Tibial nerve (tissue), 4 donors: ENCODE measurements around the gene TECPR2.

ENCODE experiments used
- CTCF ChIP-seq, 5 experiments: fragments of 200-600 bp in 3 of 5; fragments of 450-650 bp in 2 of 5; sonication (generic) in 3 of 5; IDR thresholded peaks; one replicate each; pipeline ENCODE4 v1.5.1; 2016 to 2019; ENCODE audit warnings: antibody characterized with exemption in 5 of 5, mild to moderate bottlenecking in 3 of 5, moderate library complexity in 2 of 5
- EP300 ChIP-seq, 2 donors: sonication (generic); formaldehyde crosslinking; IDR thresholded peaks; one replicate each; pipeline ENCODE4 v1.6.1; 2017; ENCODE audit warnings: antibody characterized with exemption in 2 of 2, mild to moderate bottlenecking in 1 of 2
- POLR2A ChIP-seq, 2 donors: fragments of 450-650 bp; IDR thresholded peaks; one replicate each; pipeline ENCODE4 v1.6.1; 2017; ENCODE audit warnings: antibody characterized with exemption in 2 of 2, mild to moderate bottlenecking in 2 of 2, moderate library complexity in 2 of 2

- TF ChIP-seq CTCF (IDR thresholded peaks at IDR 0.05) (no peak), EP300 (IDR thresholded peaks at IDR 0.05) (no peak), POLR2A (IDR thresholded peaks at IDR 0.05) (no peak)
Measured at GRCh38 chr14:102351023-102351422, 11.7 kb upstream of the TECPR2 start.
